SK-N-SH (cell line): ENCODE results near the gene DCAF17.

ENCODE experiments used
- YY1 ChIP-seq: IDR thresholded peaks from 2 replicates; pipeline ENCODE4 v1.4.0; 2012; ENCODE audit warnings: low read depth, mild to moderate bottlenecking
- TF ChIP-seq, protein P1 (sequence below): fragments of 200-600 bp; sonication (generic); IDR thresholded peaks from 2 replicates; pipeline ENCODE4 v1.6.1; 2017; ENCODE audit warnings: antibody characterized with exemption, mild to moderate bottlenecking, moderate library complexity

DNA sequence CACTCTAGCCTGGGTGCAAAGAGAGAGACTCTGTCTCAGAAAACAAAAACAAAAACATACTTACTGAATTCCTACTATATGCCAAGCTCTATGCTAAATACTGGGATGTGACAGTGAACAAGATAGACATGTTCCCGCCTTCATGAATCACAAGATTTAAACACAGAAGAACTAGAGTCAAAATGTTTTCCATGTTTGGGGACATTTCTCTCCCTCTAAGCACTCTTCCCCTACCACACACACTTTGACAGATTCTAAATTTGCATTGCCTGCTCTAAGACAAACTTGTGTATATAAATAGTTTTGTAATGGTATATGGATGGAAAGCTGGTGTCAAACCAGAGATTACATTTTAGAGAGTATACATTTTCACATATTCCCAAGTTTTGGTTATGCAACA lies 99.3 kb downstream of the DCAF17 start:
- TF ChIP-seq, protein P1, sequence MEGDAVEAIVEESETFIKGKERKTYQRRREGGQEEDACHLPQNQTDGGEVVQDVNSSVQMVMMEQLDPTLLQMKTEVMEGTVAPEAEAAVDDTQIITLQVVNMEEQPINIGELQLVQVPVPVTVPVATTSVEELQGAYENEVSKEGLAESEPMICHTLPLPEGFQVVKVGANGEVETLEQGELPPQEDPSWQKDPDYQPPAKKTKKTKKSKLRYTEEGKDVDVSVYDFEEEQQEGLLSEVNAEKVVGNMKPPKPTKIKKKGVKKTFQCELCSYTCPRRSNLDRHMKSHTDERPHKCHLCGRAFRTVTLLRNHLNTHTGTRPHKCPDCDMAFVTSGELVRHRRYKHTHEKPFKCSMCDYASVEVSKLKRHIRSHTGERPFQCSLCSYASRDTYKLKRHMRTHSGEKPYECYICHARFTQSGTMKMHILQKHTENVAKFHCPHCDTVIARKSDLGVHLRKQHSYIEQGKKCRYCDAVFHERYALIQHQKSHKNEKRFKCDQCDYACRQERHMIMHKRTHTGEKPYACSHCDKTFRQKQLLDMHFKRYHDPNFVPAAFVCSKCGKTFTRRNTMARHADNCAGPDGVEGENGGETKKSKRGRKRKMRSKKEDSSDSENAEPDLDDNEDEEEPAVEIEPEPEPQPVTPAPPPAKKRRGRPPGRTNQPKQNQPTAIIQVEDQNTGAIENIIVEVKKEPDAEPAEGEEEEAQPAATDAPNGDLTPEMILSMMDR, result no peak
- TF ChIP-seq YY1, result no peak
